Sigmoid colon (tissue), 4 donors: ENCODE measurements around the gene TBC1D19.

Experiments
- EP300 ChIP-seq, 4 donors: sonication (generic); formaldehyde crosslinking; IDR thresholded peaks; one replicate each; pipeline ENCODE4 v1.6.1; 2017; ENCODE audit warnings: antibody characterized with exemption in 4 of 4
- POLR2AphosphoS5 ChIP-seq, 4 donors: sonication (generic); formaldehyde crosslinking; IDR thresholded peaks; one replicate each; pipeline ENCODE4 v1.6.1; 2017; ENCODE audit warnings: antibody characterized with exemption in 4 of 4
- TF ChIP-seq, protein P1 (sequence below), 4 experiments: fragments of 450-650 bp in 3 of 4; fragments of 200-600 bp in 1 of 4; IDR thresholded peaks; one replicate each; pipeline ENCODE4 v1.5.1; 2016 to 2019; ENCODE audit warnings: antibody characterized with exemption in 4 of 4, mild to moderate bottlenecking in 3 of 4, moderate library complexity in 2 of 4

GRCh38 chr4:26601204-26601603 is 17.3 kb downstream of the TBC1D19 start:
- TF ChIP-seq, protein P1, sequence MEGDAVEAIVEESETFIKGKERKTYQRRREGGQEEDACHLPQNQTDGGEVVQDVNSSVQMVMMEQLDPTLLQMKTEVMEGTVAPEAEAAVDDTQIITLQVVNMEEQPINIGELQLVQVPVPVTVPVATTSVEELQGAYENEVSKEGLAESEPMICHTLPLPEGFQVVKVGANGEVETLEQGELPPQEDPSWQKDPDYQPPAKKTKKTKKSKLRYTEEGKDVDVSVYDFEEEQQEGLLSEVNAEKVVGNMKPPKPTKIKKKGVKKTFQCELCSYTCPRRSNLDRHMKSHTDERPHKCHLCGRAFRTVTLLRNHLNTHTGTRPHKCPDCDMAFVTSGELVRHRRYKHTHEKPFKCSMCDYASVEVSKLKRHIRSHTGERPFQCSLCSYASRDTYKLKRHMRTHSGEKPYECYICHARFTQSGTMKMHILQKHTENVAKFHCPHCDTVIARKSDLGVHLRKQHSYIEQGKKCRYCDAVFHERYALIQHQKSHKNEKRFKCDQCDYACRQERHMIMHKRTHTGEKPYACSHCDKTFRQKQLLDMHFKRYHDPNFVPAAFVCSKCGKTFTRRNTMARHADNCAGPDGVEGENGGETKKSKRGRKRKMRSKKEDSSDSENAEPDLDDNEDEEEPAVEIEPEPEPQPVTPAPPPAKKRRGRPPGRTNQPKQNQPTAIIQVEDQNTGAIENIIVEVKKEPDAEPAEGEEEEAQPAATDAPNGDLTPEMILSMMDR (IDR thresholded peaks at IDR 0.05) = no peak
- TF ChIP-seq POLR2AphosphoS5 (IDR thresholded peaks at IDR 0.05) (no peak), EP300 (IDR thresholded peaks at IDR 0.05) (no peak)
